ENCODE results near the gene SLC23A2. TPM values are rescaled to one million over a fixed set of nuclear protein-coding genes. Genes with fewer than 3 reads are reported as not detected.
"Not testable (repeated sequence)": the region's sequence is repeated elsewhere in the genome, so short reads cannot be mapped to it uniquely, and the experiment has no call there.

The SLC23A2 gene
- polyA plus RNA-seq, 3 donors = 18.2 to 26.1 (median 22.6) TPM

DNA sequence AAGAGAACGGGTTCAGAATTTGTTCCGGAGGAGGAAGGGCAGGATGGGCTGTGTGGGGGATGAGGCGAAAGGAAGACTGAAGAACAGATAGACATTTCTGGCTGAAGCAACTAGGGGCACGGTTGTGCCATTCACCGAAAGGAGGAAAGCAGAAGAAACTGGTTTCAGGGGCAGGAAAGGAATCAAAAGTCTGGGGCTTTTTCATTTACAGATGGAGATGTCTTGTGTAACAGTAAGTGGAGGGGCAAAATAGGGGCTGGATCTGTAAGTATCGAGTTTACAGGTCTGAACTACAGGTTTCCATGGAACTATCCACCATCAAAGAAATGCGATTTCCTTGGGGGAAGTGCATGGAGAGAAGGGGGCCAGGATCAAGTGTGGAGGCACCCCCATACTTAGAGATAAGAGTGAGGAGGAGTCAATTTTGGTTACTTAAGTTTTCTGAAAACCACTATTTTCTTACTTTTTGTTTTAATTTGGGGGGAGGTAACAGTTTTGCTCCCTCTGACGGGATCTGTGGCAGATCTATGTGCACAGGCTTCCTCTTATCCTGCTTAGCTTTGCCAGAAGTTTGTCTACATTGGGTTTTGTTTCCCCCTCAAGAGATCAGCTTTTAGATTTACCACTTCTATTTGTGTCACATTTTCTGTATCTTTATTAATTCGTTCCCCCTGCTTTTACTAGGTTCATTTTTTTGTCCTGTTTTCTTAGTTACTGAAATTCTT, 120.1 kb downstream of the SLC23A2 start:
- no peak for DNase-seq

DNA sequence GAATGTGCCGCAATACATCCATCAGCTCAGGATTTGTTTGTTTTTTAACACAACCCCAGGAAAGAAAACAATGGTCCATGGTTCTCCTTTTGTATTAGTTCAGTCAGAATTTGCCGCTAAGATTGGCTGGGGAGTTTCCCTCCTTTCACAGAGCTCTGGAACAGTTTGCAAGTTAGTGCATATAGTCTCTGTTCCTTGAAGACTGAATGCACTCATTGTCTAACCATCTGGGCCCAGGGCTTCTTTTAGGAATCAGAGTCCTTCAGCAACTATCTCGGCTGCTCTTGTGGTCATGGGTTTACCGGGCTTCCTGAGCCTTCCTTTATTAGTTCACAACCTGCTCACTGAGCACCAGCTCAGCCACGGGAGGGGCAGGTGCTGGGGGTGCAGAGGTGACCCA, 121.3 kb downstream of the SLC23A2 start:
- no peak for DNase-seq

DNA sequence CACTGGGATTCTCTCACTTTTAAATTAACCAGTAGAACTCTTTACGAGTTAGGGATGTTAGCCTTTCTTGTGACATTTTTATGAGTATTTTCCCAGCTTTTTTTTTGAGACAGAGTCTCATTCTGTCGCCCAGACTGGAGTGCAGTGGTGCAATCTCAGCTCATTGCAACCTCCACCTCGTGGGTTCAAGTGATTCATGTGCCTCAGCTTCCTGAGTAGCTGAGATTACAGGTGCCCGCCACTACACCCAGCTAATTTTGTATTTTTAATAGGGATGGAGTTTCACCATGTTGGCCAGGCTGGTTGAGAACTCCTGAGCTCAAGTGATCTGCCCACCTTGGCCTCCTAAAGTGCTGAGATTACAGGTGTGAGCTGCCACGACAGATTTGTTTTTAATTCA, 123.2 kb downstream of the SLC23A2 start:
- not testable (repeated sequence) for DNase-seq

DNA sequence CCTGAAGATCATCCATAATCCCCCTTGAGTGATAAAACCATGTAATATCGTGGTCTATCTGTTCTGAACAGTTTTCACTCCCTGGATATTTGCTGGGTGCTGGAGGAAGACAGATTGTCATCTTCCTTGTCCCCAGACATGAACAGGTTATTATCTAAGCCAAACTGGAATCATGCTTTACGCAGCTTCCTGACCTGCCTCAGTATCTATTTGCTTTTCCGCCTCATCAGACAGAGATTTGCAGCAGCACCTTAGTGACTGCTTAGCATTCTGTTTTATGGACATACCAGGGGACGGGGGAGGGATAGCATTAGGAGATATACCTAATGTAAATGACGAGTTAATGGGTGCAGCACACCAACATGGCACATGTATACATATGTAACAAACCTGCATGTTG, 124.6 kb downstream of the SLC23A2 start:
- no peak for DNase-seq

DNA sequence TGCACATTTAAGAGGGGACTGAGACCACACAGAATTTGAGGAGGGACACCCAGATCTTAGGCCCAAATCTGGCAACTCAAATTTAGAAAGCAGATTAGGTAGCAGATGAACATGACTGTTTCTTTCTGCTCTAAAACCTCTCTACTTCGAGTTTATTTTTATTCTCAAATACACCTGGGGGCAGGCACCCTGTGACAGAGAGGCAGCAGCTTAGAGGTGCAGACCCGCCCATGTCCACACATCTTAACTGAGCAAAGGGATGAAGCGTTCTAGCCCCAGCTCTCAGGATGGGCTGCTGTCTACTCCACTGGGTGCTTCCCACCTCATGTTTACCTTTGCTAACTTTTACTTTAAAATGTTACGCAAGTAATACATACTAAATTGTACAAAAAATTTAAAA, 125.0 kb downstream of the SLC23A2 start:
- DNase-seq = no peak

DNA sequence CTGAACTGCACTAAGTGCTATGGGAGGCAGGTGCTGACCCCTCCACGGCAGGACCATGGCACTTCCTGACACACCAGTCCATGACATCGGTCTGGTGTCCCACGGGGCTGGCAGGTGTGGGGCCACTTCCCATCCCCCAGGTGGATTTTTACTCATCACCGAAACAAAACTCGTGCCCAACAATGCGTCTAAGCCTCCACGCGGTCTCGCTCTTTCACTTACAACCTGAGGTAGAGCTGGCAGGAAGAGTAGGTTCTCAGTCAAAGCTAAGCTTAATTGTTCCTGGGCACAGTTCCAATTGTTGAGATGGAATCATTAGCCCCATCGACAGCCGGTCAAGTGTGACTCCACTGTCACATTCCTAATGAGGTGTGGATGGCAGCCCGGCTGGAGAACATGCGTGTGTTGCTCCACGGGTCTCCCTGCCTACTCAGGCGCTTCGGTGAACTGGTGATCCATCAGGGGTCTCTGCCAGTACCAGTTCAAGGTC, 125.7 kb downstream of the SLC23A2 start:
- peak; percentile 71 for DNase-seq

DNA sequence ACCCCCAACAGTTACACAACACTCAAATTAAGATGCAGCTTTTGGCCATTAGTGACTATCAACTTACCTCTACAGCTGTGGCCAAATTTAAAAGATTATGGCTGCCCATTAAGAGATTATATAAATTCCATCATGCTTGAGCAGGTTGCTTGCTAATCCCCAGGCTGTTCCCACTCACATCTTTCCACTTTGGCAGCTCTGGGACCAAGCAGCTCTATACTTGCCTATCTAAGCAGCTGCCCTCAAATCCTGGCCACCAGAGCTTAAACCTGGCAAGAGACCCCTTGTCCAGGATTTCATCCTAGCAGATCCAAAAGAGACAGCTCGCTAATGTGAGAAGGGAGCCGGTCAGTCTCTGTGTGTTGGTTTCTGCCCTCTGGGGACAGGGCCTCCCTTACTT, 127.9 kb downstream of the SLC23A2 start:
- no peak for DNase-seq

DNA sequence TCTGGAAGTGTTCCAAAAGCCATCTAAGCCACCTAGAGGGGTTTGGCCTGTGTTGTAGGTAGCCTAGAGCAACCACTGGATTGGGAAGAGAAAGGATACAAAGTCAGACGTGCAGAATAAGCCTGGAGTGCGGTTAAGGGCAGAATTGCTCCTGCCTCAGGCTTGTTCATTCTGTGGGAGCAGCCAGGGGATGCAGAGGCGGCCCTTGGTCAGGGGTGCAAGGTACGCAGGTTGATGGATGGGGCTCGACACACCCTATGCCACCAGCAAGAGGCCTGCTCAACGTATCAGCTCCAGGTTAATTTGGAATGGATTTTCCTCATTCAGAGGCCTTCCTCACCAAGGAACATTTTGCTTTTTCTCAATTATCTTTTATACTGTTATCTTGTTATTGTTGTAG, 129.8 kb downstream of the SLC23A2 start:
- DNase-seq = no peak

DNA sequence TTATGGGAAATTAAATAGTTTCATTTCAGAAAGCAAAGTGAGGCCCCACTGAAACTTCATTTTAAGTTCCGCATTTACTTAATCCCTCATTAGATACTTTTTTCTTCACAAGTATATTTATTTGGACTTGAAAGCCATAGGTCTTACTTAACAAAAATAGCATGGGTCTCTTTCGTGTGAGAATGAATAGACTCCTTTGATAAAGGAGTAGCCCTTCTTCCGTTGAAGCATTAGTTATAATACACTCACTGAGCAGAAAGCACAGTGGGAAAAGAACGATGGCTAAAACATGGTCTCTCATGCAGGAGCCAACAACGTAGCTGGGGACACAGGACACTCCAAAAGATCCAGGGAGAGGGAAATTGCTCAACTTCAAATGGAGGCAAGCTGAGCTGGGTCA, 130.4 kb downstream of the SLC23A2 start:
- no peak for DNase-seq

DNA sequence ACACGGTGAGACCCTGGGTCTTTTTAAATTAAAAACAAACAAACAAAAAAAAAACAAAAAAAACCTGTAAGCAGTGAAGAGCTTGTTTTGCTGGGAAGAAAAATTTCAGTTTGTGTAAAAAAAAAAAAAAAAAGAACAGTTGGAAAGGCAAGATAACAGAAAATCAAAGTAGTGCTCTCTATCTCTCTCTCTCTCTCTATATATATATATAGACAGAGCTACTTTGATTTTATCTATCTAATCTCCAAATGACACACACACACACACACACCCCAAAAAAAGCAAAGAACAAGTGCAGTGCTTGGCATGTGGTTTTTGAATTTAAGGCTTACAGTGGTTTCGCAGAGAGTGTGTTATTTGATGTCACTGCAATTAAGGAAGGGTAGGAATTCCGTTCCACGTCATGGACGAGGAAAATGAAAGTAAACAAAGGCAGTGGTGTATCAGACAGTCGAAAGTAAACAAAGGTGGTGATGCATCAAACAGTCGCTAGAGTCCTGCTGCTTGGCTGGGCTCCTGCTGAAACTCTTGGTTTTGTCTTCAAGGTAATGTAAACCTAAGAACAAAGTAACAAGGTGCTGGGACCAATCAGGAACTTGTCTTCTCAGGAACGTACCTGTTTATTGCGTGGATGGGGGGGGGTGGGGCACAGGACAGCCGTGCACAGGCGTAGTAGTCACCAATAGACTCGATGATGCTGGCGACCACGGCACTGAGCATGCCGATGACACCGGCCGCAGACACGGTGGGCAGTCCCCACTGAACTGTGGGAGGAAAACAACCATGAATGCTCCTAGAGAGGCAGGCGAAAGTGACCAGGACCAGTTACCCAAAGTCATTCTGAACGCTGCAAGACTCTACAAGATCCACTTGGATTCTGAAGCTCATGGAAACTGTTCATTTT, 131.8 kb downstream of the SLC23A2 start:
- peak; percentile 20 for DNase-seq

DNA sequence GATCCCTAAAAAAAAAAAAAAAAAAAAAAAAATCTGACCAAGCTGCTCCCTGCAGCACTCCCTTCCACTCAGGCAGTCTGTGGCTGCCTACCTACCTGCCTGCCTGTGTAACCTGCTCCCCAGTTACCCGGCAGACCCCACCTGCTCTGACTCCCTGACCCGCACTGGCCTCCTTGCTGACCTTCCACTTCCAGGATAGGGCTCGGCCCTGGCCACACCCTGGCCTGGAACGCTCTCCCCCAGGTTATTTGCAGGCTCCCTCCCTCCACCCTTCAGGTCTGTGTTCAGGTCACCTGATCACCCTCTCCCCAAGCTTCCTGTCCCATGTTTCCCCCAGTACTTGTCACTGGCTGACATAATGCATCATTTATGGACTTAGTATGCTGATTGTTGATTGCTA, 134.3 kb downstream of the SLC23A2 start:
- no peak for DNase-seq

DNA sequence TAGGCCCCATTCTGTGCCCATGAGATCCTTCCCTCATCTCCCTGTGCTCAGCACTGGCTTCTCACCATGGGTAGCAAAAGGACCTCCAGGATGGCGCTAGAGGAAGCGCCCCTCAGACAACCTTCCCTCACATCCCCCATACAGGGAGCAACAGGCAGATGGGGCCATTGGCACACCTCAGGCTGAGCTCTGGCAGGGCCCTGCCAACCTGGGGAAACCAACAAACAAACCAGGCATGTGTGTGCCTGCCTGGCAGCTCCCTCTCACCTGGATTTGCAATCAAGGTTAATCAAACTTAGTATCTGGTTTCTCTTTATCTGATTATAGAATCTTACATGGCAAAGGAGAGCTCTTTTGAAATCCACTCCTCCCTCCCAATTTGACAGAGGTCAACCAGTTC, 134.9 kb downstream of the SLC23A2 start:
- DNase-seq = no peak

DNA sequence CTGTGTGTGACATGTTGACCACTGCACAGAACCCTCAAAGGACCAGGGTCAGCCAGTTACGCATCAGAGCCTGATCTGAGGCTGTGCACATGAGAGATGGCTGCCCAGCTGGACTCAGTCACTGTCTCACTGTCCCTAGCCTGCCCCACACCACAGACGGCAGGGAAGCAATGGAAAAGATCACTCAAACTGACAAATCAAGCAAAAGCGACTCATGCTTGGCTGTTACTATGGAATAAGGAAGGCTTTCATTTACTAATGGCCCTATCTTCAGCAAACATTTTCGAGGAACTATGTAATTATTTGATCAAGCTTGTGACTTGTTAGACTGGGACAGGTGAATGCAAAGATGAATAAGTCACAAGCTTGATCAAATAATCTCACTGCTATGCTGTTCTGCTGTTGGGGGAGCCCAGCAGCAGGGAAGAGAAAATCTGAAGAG, 137.0 kb downstream of the SLC23A2 start:
- DNase-seq = peak; percentile 35

DNA sequence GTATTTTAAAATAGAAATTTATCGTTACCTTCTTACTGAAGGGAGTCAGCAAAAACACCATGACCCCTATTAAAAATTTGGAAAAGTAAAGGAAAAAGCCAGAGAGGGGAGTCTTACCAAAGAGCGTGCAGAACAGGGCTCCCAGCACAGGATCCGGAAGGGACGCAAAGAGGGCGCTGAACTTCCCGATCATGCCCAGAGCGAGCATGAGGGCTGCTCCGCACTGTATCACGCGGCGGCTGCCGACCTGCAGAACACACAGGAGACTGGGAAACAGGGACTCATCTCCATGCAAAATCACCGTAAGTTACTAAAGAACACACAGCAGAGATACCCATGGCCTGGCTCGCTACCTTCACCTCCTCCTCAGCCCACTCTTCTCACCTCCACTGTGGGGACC, 138.6 kb downstream of the SLC23A2 start:
- DNase-seq = no peak

DNA sequence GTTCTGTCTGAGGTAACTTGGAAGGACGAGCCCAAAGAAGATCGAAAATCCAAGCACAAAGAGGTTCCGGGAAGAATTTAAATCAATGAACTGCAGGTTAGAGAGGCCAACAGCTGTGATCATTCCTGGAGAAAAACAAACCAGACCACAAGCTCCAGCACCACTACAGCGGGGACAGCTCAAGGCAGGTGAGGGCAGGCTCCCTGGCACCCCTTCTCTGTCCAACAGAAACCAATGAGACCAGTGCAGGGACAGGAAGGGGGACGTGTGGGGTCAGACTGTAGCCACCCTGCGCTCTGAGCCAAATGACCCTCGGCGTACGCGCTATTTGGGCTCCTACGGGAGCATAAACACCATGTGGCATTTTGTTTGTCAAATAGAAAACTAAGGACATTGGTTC, 139.3 kb downstream of the SLC23A2 start:
- no peak for DNase-seq

DNA sequence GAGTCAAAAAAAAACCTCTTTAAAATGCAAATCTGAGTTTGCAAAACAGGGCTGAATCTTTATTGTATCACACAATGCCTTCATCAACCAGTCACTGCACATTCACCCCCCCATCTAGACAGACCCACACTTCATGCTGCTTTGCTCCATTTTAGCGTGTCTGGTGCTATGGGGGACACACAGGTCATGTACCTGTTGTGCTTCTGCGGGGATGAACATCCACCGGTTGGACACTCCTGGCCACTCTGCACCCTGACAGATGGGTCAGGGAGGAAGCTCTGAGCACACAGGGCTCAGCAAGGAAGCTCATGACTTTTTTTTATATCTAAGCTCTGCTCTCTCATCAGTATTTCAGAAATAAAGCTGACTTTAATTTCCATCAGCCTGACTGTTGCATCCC, 143.3 kb downstream of the SLC23A2 start:
- no peak for DNase-seq

DNA sequence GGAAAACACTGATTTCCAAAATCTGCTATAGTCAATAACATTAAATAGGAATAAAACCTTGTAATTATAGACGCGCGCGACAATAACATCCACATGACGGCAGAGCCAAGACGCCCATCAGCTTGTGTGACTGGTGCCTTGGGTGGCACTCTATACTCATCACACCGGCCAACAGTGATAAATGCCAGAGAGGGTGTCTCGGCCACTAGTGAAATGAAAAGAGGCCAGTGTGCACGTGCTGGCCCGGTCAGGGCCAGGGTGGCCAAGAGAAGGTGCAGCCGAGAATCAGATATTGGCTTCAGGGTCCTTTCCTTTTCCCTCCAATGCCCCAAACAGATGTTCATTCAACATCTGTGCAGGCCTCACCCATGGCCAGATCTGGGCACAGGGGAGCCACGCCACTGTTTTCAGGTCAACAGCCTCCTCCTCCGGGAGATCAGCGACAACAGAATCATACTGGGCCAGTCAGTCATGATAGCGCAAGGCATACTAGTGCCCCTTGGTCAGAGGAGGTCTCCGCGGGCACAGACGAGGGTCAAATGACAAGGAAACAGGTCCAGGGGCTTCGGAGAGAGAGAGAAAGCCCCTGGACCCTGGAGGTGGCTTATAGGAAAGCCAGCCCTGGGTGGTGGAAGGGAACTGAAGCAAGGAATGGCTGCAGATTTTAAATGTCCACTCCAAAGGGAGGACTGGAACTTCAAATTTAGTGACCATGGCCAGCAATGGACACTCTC, 145.1 kb downstream of the SLC23A2 start:
- no peak for DNase-seq

DNA sequence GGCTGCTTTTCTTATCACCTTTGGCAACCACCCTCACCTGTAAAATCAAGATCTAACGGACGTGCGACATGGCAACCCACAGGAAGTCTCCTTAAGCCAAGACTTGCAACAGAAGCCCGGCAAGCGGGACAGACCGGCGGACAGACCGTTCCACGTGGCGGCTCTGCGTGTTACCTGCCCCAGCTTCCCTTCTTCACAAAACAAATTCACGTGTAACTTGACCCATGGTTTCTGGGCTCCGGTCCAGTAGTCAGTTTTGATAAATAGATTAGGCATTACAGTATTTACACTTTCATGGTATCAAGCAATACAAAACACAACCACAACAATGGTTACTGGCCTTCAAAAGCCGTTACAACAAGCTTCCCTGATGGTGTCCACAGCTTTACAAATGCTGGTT, 145.8 kb downstream of the SLC23A2 start:
- no peak for DNase-seq

DNA sequence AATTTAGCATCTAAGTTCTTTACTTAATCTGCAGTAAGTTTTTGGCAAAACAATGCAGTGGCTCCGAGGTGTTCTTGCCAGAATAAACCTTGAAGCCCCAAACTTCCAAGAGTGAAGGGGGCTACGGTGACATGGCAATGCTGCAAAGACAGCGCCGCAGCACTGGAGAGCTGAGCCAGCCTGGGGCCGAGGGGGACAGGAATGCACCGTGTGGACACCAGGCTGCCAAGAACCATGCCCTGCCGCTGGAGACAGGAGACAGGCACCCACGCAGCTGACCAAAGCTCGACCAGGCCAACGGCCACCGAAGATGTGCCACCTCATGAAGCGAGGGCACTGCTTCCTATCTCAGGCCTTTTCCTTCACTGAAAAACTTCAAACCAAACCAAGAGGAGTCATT, 146.2 kb downstream of the SLC23A2 start:
- DNase-seq = no peak

DNA sequence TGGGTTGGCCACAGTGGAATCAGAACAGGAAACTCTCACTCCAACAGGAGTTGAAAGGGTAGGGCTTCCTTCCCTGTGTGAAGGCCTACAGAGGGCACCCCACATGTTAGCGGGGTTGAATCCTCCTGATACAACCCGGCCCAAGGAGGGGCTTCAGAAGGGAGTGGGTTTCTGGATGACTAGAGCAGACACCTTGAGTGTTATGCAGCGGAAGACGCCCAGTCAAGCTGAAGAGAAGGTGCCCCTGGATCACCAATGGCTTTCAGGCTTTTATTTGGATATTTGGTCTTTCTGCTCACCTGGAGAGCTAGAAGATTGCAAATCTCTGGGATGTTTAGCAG, 146.8 kb downstream of the SLC23A2 start:
- DNase-seq = no peak

DNA sequence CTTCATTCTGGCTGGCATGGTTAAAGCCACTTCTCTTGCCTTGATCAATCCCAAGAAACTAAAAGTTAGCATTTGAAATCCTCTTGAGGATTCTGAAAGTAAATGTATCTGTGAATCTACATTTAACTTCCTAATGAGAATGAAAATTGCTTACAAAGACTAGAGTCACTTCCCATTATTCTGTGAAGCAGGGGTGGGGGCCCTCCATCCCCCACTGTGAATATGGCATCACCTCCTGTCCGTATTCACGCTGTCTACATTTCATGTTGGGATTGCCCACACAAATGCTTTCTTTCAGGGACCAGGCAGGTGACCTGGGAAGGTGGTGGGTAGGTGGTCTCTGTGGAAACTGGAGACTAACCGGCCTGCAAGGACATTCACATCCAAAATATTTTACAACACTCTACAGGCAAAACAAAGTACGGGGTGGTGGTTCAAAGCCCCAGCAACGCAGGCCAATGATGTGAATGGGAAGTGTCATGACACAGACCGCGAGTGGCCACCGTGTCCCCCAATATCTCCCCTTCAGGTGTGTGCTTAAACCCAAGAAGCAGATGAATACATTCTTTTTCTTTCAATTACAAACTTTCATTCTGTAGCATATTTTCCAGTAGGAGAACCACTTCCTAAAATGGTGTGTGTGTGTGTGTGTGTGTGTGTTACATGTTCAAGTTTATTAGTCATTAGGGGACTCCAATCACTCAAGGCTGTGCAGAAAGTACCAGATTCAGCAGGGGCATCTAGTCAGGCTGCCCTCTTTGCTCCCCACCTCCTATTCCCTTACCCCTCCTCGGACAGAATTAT, 147.4 kb downstream of the SLC23A2 start:
- no peak for DNase-seq

DNA sequence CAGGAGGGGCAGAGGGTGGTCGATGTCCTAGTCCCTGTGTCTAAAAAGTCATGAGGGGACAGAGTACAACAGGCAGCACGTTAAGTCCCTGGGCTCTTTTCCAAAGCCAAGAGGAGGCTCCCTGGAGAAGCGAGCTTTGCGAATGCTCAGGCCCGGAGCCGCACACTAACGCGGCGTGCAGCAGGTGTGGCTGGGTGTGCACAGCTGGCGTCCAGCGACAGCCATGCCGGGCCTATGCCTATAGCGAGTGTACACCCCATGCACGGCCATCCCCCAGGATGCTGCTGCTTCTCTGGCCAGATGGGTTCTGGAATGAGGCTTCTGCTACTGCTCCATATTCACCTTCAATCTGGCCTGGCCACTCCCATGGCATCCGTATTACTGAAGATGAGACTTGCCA, 148.3 kb downstream of the SLC23A2 start:
- DNase-seq = no peak
